IPS-11a (cell line): Measurements from ENCODE around the gene DPYD.

Experiments
- H3K4me3 ChIP-seq: one replicate; pipeline ENCODE4 v1.5.1; 2013; ENCODE audit warnings: low read depth, low read length, control low read depth

The DPYD gene

DNA sequence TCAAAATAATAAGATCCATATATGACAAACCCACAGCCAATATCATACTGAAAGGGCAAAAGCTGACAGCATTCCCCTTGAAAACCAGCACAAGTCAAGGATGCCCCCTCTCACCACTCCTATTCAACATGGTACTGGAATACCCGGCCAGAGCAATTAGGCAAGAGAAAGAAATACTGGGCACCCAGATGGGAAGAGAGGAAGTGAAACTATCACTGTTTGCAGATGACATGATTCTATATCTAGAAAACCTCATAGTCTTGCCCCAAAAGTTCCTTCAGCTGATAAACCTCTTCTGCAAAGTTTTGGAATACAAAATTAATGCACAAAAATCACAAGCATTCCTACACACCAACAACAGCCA, 756.6 kb downstream of the DPYD start:
- no peak overlapping the region for H3K4me3 ChIP-seq

DNA sequence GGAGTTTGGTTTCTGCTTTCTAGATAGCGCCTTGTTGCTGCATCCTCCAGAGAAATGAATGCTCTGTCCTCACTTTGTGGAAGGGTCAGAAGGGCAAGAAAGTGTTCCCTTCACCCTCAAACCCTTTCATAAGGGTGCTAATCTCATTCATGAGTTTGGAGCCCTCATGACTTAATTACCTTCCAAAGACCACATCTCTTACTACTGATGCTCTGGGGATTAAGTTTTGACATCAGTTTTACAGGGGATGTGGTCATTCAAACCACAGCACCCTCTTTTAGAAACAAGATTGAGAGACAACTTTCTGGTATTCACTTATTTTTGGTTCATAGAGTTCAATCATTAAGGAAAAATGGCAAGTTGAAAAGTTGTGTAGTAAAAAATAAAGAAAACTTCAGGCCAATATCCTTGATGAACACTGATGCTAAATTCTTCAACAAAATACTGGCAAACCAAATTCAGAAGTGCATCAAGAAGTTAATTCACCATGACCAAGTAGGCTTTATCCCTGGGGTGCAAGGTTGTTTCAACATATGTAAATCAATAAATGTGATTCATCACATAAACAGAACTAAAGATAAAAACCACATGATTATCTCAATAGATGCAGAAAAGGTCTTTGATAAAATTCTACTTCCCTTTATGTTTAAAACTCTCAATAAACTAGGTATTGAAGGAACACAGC, 757.1 kb downstream of the DPYD start:
- no peak overlapping the region for H3K4me3 ChIP-seq

DNA sequence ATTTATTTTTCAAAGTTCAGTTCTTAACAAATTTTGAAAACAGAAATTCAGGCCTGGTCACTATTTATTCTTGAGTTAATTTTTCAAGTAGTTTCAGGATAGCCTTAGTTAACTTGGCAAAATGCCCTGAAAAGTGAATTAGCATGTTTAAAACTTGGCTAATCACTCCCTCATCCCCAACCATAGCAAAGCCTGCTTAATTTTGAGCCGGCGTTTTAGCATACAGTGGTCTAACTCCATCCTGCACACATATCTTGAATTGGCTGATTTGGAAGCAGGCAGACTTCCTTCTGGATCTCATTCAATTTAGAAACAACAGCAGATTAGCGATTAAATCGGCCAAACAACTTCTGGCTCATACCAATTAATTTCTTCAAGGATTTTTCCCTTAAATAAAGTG, 760.0 kb downstream of the DPYD start:
- H3K4me3 ChIP-seq = no peak overlapping the region

DNA sequence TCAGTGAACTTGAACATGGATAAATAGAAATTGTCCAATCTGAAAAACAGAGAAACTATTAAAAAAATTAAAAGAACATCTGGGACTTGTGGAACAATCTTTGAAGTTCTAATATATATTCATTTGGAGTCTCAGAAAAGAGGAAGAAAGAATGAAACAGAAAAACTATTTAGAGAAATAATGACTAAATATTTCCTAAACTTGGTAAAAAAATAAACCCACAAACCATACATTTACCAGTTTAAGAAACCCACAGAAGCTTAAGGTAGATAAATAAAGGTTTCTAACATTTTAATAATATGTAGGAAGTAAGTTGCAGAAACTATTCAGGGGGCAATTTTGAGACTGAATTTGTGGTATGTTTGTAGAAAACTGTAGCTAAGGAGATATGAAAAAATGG, 761.5 kb downstream of the DPYD start:
- H3K4me3 ChIP-seq = no peak overlapping the region

DNA sequence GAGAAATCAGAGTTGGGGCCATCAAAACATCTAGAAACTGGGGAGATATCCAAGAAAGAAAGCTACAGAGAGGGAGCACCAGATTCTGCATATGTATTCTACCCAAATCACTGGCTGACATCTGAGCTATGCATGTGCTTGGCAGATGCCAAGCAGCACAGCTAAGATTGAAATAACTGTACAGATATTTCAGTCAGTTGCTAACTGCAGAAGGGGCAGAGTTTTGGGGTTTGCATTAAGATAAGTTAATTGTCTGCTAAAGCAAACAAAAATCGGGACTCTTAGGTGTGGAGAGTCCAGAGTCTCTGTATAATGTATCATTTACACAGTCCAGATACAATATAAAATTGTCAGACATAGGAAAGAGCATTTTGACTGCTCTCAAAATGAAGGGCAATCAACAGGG, 762.1 kb downstream of the DPYD start:
- H3K4me3 ChIP-seq = no peak overlapping the region

DNA sequence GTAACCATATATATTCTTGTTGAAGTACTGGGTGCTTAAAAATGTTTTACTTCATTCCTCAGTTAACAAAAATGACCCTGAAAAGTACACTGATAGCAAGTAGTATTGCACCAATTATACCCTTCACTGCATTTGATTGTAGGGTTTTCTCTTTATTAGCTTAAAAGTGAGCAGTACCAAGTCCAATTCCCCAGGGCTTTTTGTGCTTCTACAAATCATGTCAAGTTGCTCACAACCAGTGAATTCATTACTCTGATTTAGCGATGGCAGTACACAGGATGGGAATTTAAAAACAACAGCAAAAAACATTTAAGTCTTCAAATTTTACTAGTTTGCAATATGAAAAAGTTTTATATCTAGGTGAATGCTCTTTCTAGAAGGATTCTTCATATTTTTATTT, 762.8 kb downstream of the DPYD start:
- no peak overlapping the region for H3K4me3 ChIP-seq

DNA sequence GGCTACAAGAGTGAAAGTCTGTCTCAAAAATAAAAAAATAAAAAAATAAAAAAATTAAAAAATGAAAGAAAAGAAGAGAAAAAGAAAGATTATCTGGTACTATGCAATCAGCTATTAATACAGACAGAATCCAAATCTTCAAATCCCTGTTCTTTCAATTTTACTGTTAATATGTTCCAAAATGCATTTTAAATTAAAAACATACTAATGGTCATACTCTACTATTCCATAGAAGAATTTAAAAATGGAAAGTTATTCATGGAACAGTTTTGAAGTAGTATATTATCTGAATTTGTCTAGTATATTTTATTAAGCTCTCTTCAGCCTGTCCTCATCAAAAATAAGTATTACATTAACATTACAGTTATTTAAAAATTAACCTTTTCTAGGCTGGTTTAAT, 769.2 kb downstream of the DPYD start:
- H3K4me3 ChIP-seq = no peak overlapping the region

DNA sequence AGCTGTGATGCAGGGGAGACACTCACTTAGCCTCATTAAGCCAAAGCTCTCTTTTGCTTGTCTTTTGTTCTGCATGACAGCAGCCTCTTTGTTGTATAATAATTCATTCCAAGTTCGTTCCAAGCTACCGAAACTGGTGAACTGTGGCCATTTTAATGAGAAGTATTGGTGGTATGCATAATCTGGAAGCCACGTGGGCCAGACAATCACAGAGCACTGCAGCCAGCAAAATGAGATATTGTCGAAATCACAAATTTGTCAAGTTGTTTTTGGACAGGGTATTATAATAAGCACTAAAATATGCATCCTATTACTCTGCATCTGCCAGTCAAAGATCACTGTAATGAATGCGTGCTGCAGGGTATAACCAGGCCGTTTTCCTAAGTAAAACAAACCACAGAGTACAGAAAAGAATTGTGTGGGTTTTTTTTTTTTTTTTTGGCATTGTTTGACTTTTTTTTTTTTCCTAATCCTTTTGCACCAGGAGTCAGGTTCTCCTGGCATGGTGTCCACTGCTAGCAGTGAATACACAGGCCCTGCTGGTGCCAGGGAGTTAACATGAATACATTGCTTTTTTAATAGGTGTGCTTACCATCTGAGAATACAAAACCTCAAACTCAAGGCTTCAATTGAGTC, 775.4 kb downstream of the DPYD start:
- no peak overlapping the region for H3K4me3 ChIP-seq

DNA sequence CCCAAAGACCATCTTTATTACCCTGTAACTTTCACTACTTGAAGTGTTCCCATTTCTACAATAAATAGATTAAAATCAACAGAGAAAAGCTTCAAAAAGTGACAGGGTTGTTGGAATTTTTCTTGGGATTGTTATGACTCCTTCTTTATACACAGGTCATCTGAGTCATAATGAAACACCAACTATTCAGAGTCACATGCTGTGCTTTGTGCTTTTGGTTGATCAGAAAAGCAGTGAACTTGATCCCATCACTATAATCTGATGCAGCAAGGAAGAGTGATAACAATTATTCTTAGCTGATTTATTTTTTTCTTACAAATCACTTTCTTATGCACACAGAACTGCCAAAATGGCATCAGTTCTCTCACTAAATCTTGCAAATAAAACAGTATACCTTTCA, 776.3 kb downstream of the DPYD start:
- no peak overlapping the region for H3K4me3 ChIP-seq

DNA sequence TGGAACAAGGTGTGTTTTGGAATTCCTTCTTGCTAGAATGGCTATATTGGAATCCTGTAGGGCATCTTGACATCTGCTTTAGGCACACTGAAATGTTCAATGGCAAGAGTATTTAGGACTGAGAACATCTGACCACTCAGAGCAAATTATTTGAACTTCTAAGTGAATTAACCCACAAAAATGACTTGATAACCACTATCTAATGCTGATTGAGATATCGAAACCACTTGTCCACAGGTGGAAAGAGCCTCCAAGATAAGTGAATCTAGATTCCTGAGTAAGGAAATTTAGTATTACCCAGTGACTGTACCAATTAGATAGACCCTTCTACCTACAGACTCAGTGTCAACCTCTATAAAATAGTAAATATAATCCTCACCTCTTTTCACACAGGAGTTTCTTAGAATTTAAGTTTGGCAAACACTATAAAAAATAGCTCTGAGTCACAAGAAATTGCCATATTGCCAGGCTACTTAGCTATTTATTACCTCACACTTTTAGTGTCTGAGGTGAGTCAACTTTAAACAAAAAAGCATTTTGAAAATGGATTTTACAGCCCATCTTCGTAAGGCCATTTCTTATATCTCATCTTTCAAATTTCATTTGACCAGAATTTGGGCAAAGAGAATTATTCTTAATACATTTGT, 777.5 kb downstream of the DPYD start:
- H3K4me3 ChIP-seq = no peak overlapping the region

DNA sequence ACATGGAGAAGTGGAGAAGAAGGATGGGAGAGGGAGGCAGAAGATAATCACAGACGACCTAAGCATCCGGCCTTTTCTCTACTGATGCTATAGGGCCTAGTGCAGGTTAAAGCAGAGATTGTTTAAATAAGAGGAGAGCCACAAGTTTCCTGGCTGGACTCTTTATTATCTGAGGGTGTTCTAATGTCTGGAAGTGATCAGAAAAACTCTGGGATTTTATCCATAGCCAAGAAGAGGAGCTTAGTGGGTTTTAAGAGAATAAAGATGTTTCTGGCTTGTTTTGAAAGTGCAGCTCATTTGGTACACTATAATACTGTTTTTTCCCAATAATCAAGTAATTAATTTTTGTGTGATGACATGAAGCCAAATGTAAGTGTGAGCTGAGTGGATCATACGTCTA, 780.2 kb downstream of the DPYD start:
- H3K4me3 ChIP-seq = no peak overlapping the region

DNA sequence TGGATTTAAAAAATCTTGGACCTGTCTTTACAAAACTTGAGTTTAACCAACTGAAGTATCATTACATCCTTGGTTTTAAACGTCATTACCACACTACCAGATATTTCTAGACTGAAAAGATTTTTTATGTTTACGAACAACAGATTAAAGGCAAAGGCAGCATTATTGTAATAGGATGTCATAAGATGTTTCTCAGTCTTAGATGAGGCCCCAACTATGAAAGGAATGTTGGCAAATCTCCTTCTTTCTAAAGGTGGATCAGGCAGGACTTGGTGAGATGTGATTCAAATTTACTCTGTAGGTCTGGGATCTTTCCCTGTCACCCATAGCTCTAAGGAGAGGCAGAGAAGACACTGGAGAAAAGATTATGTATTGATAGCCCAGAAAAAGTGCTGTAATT, 781.3 kb downstream of the DPYD start:
- H3K4me3 ChIP-seq = no peak overlapping the region

DNA sequence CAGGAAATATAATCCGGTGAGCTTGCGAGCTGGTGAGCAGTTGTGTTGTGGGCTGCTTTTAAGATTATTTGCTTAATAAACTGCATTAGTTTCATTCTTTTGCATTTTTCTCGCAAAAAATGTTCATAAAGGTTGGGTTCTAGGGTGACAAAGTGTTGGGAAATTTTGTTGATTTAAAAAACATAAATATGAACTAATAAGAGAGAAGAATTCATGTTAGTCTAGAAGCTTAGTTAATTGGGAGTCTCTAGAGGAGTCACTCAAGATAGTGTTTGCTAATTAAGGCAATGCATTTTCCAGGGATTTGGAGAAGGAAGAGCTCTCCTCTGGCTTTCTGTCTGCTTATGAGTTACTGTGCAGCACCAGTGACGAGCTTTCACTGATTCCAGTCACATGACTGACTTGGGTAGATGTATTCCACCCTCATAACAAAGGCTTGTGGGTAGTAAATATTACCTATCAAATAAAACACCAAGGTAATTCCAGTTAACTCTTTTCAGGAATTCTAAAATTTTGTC, 782.3 kb downstream of the DPYD start:
- no peak overlapping the region for H3K4me3 ChIP-seq

DNA sequence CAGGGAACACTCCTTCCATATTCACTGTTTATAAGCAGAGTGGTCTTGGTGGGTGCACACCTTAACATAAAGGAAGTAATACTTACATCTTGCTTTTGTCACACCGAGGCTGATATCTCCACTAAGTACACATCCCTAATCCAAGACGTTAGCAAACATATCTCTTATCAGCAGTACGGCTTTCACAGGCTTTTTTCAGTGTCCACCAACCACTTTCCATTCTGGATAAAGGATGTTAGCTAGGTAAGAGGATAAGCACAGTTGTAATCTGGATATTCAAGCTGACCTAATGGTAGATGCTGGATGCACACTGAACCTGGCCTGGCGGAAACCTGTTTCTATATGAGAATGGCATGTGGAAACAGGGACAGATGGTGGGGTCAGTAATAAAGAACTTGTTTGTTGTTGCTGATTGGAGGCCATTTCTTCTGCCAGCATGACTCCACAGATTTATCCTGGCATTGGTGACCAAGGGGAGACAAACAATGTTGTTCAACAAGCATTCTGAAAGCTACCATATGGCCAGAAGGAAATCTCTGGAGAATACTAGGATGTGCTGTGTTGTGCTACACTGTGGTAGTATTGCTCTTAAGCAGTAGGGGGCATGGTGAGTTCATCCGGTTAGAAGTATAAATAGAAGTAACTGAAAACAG, 782.8 kb downstream of the DPYD start:
- no peak overlapping the region for H3K4me3 ChIP-seq

DNA sequence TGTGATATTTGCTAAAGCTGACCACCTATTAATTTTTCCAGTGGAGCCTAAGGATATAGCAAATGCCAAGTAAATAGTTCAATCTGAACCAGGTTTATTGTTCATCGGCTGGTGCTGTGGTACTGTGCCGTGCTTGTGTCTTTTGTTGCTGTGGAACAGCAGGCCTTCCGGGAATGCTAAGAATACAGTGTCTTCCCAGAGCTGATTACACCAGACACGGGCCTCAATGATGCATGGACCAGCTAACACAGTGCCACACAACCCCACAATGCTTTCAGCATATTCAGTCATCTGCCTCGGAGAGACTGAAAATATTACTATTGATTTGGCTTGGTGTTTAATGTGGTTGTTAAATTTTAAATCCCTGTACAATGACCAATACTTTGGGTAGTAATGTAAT, 783.8 kb downstream of the DPYD start:
- no peak overlapping the region for H3K4me3 ChIP-seq

DNA sequence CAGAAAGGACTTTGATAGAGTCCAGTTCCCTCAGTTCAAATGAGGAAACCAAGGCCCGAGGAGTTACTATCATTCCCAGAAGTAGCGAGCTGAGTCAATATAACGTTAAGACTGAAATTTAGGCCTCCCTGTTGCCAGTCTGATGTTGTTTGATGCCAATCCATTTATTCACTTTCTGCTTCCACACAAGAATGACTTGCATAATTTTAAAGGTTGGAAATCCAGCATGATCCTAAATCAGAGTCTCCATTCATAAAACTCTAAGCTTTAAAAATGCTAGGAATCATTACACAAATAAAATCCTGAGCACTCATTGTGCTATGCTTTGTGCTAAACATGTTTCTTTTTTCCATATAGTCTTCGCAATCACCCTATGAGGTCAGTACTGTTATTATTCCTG, 784.9 kb downstream of the DPYD start:
- no peak overlapping the region for H3K4me3 ChIP-seq

DNA sequence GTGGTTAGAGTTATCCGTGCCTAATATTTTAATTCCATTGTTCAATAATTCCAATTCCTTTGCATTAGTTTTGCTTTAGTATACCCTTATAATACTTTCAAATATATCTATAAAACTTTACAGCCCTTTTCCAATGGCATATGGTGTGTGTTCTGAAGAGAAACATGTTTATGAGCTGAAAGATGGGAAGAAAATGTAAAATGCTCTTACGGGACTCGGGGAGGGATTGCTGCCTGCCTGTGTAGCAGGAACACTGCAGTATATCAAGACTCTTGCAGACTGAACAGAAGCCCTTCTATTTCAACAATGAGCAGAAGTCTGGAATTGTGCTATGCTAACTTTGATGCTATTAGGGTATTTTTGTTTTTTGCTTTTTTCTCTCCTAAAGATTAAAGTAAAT, 792.4 kb downstream of the DPYD start:
- H3K4me3 ChIP-seq = no peak overlapping the region

DNA sequence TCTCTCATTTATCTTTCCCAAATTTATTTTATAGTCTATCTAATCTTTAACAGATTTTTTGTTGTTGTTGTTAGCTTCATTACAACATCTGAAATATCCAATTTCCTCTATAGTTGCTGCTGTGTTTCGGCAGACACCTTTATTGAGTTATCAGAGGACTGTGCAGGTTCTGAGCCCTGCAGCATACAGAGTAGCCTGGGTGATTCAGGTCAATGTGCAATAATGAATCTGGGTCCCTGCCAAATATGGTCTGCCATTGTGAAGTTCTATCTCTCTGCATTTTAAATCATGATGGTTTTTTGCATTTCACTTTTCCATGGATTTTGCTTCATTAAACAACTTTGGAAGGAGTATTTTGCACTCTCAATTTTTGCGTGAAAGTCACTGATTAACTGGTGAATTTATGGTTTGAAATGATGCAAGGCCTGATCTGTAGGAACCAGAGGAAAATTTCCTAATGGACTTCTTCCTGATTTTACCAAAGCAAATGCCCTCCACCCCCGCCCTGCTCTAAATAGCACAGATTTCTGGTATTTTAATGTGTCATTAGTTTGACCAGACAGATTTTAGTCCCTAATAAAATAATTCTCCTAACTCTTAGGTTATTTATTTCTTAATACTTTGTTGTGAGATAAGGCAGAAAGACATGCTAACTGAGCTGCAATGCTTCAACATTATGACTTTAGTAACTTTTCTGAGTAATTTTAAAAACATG, 797.0 kb downstream of the DPYD start:
- H3K4me3 ChIP-seq = no peak overlapping the region

DNA sequence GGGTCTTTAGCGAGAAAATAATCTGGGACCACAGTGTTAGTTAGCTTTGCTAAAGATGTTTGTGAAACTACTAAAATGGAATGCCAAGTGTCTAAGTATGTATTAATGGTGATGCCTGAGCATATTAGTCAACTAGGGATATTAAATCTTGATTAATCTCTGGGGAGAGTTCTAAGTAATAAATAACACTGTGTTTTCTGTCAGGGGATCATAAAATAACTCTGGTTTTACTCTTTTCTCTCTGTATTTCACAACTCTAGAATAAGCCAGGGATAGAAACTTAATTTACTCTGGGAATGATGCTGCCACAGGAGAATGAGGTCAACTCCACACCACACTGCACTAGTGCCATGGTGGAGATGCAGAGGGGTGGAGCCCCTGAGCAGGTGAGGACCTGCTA, 800.0 kb downstream of the DPYD start:
- H3K4me3 ChIP-seq = no peak overlapping the region

DNA sequence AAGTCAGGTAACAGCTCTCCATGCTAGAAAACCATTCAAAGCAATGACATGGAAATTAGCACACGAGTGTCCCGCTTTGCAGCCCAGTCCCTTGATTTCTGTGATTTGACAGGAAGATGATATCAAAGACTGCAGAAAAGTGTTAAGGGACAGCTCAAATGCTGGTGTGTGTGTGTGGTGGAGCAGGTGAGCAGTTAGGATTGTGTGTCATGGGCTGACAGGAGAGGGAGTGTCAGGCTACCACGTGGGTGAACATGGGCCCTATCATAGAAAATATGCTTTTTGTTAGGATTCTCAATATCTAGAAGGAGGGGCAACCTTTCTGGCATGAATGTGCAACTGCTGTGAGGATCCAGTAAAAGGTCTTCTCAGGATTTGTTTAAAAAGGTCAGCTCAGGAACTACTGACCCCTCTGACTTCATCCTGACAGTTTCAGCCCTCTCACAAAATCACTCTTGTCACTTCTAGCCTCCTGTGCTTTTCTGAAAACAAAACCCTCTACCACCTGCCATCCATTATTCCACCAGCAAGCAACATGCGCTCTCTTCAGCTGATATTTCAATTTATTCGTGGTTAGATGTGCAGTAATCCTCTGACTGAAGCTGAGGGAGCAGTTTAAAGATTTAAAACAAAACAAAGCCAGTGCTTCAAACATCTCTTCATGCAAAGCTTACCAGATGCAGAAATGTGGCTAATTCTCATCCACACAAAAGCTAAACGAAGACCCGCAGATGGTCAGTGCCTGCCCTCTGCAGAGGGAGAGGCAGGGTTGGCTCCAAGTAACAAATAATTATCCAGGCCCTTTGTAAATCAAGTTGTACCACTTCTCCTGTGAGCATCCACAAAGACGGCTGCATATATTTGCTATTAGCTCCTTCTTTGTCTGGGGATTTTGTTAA, 801.3 kb downstream of the DPYD start:
- no peak overlapping the region for H3K4me3 ChIP-seq
